H1 (cell line): Measurements from ENCODE around the gene SPHK1. TPM values are rescaled to one million over a fixed set of nuclear protein-coding genes. Genes with fewer than 3 reads are reported as not detected.

ENCODE experiments used
- CTBP2 ChIP-seq: IDR thresholded peaks from 2 replicates; pipeline ENCODE4 v1.7.0; 2011; ENCODE audit warnings: borderline replicate concordance, mild to moderate bottlenecking, moderate library complexity, mixed read lengths, low read length; ENCODE audit not compliant: insufficient read depth, insufficient read length
- KDM5A ChIP-seq: fragments of 200-600 bp; IDR thresholded peaks from 2 replicates; pipeline ENCODE4 v1.7.1; 2012; ENCODE audit warnings: mild to moderate bottlenecking, low read length, inconsistent platforms, mixed read lengths
- RAD21 ChIP-seq, 2 experiments: IDR thresholded peaks in 1 of 2; conservative IDR thresholded peaks in 1 of 2; 2 replicates each; pipeline ENCODE4 v1.6.1; 2011; ENCODE audit warnings: low read depth in 2 of 2, low read length in 2 of 2, improper control_type of control experiment in 1 of 2, inconsistent platforms in 1 of 2, mild to moderate bottlenecking in 1 of 2, moderate library complexity in 1 of 2
- TAF1 ChIP-seq: IDR thresholded peaks from 2 replicates; pipeline ENCODE4 v1.6.1; 2011; ENCODE audit warnings: mild to moderate bottlenecking, low read depth, low read length
- TEAD4 ChIP-seq: IDR thresholded peaks from 2 replicates; pipeline ENCODE4 v1.6.1; 2012; ENCODE audit warnings: low read depth, low read length, inconsistent platforms, mixed read lengths
- polyA plus RNA-seq, 7 experiments: library from polyadenylated mRNA; depleted of rRNA in 3 of 7; stranded (reverse) in 5 of 7; unstranded in 2 of 7; fragments of >200 nt in 5 of 7; fragments of 200-250 nt in 2 of 7; gene quantifications; 1 replicate in 5 of 7; 2 replicates in 1 of 7; 4 replicates in 1 of 7; pipeline versions ENCODE4 v1.2.1 to v1.2.3, GENCODE V29; 2011 to 2013; ENCODE audit warnings: missing spikeins in 2 of 7, mixed read lengths in 2 of 7
- total RNA-seq: library from RNA; stranded (reverse); fragmentation: NEBNext Ultra II Directional; extraction: Animal tissue kit (Norgen Biotek cat#: 25700); gene quantifications from 2 replicates; pipeline ENCODE4 v1.2.1, GENCODE V29; 2021
- TF ChIP-seq, protein P1 (sequence below): fragments of 300-600 bp; sonication (generic); IDR thresholded peaks from 2 replicates; pipeline ENCODE4 v1.7.1; 2012; ENCODE audit warnings: low read length, moderate library complexity, mild to moderate bottlenecking, inconsistent platforms; ENCODE audit not compliant: insufficient replicate concordance
- TF ChIP-seq, protein P2 (sequence below): IDR thresholded peaks from 2 replicates; pipeline ENCODE4 v1.6.1; 2011; ENCODE audit warnings: low read length, improper control_type of control experiment

SPHK1 gene
- total and polyA plus RNA-seq, 2 of the 8 experiments (the other 6 are each of a cell fraction or from before 2014, with no cell fraction given) = 2.4 TPM

DNA sequence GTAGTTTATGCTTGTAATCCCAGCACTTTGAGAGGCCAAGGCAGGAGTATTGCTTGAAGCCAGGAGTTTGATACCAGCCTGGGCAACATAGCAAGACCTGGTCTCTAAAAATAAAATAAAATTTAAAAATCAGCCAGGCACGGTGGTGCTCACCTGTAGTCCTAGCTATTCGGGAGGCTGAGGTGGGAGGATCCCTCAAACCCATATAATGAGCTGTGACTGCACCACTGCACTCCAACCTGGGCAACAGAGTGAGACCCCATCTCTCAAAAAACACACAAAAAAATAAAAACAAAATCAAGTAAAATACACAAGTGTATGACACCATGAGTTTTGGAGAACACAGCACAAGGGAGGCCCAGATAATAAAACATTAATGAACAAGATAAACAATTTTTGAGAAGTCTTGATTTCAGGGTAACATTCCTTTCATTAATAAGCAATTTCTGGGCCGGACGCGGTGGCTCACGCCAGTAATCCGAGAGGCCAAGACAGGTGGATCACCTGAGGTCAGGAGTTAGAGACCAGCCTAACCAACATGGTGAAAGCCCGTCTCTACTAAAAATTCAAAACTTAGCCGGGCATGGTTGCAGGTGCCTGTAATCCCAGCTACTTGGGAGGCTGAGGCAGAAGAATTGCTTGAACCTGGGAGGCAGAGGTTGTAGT, 48.6 kb upstream of the SPHK1 start (continued):
- TF ChIP-seq, protein P1, sequence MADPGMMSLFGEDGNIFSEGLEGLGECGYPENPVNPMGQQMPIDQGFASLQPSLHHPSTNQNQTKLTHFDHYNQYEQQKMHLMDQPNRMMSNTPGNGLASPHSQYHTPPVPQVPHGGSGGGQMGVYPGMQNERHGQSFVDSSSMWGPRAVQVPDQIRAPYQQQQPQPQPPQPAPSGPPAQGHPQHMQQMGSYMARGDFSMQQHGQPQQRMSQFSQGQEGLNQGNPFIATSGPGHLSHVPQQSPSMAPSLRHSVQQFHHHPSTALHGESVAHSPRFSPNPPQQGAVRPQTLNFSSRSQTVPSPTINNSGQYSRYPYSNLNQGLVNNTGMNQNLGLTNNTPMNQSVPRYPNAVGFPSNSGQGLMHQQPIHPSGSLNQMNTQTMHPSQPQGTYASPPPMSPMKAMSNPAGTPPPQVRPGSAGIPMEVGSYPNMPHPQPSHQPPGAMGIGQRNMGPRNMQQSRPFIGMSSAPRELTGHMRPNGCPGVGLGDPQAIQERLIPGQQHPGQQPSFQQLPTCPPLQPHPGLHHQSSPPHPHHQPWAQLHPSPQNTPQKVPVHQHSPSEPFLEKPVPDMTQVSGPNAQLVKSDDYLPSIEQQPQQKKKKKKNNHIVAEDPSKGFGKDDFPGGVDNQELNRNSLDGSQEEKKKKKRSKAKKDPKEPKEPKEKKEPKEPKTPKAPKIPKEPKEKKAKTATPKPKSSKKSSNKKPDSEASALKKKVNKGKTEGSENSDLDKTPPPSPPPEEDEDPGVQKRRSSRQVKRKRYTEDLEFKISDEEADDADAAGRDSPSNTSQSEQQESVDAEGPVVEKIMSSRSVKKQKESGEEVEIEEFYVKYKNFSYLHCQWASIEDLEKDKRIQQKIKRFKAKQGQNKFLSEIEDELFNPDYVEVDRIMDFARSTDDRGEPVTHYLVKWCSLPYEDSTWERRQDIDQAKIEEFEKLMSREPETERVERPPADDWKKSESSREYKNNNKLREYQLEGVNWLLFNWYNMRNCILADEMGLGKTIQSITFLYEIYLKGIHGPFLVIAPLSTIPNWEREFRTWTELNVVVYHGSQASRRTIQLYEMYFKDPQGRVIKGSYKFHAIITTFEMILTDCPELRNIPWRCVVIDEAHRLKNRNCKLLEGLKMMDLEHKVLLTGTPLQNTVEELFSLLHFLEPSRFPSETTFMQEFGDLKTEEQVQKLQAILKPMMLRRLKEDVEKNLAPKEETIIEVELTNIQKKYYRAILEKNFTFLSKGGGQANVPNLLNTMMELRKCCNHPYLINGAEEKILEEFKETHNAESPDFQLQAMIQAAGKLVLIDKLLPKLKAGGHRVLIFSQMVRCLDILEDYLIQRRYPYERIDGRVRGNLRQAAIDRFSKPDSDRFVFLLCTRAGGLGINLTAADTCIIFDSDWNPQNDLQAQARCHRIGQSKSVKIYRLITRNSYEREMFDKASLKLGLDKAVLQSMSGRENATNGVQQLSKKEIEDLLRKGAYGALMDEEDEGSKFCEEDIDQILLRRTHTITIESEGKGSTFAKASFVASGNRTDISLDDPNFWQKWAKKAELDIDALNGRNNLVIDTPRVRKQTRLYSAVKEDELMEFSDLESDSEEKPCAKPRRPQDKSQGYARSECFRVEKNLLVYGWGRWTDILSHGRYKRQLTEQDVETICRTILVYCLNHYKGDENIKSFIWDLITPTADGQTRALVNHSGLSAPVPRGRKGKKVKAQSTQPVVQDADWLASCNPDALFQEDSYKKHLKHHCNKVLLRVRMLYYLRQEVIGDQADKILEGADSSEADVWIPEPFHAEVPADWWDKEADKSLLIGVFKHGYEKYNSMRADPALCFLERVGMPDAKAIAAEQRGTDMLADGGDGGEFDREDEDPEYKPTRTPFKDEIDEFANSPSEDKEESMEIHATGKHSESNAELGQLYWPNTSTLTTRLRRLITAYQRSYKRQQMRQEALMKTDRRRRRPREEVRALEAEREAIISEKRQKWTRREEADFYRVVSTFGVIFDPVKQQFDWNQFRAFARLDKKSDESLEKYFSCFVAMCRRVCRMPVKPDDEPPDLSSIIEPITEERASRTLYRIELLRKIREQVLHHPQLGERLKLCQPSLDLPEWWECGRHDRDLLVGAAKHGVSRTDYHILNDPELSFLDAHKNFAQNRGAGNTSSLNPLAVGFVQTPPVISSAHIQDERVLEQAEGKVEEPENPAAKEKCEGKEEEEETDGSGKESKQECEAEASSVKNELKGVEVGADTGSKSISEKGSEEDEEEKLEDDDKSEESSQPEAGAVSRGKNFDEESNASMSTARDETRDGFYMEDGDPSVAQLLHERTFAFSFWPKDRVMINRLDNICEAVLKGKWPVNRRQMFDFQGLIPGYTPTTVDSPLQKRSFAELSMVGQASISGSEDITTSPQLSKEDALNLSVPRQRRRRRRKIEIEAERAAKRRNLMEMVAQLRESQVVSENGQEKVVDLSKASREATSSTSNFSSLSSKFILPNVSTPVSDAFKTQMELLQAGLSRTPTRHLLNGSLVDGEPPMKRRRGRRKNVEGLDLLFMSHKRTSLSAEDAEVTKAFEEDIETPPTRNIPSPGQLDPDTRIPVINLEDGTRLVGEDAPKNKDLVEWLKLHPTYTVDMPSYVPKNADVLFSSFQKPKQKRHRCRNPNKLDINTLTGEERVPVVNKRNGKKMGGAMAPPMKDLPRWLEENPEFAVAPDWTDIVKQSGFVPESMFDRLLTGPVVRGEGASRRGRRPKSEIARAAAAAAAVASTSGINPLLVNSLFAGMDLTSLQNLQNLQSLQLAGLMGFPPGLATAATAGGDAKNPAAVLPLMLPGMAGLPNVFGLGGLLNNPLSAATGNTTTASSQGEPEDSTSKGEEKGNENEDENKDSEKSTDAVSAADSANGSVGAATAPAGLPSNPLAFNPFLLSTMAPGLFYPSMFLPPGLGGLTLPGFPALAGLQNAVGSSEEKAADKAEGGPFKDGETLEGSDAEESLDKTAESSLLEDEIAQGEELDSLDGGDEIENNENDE = no peak
- TF ChIP-seq RAD21 (IDR thresholded peaks at IDR 0.05 in 1 of 2, conservative IDR thresholded peaks at IDR 0.05 in 1 of 2; ENCODE audit: low read depth in 2 of 2, low read length in 2 of 2) = no peak
- TF ChIP-seq TAF1 = no peak
- no peak for TF ChIP-seq CTBP2
- TF ChIP-seq TEAD4 = no peak
- TF ChIP-seq, protein P2, sequence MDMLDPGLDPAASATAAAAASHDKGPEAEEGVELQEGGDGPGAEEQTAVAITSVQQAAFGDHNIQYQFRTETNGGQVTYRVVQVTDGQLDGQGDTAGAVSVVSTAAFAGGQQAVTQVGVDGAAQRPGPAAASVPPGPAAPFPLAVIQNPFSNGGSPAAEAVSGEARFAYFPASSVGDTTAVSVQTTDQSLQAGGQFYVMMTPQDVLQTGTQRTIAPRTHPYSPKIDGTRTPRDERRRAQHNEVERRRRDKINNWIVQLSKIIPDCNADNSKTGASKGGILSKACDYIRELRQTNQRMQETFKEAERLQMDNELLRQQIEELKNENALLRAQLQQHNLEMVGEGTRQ = no peak
- no peak for TF ChIP-seq KDM5A
